ENCODE results near the gene WNK1.
"Not testable (repeated sequence)": the region's sequence is repeated elsewhere in the genome, so short reads cannot be mapped to it uniquely, and the experiment has no call there.

The WNK1 gene

GRCh38 chr12:913919-914698, 161.7 kb downstream of the WNK1 start:
- no peak for DNase-seq

- no peak for DNase-seq
Observed at GRCh38 chr12:915090-915489, 162.7 kb downstream of the WNK1 start.

- no peak for DNase-seq
Observed at GRCh38 chr12:916240-916639, 163.9 kb downstream of the WNK1 start.

GRCh38 chr12:916712-917445, 164.5 kb downstream of the WNK1 start:
- DNase-seq: no peak

GRCh38 chr12:920676-921075, 168.3 kb downstream of the WNK1 start:
- DNase-seq: no peak

- no peak for DNase-seq
Observed at GRCh38 chr12:922285-922684, 169.9 kb downstream of the WNK1 start.

GRCh38 chr12:926641-927040, 174.3 kb downstream of the WNK1 start:
- no peak for DNase-seq

GRCh38 chr12:931060-931459, 178.7 kb downstream of the WNK1 start:
- DNase-seq: no peak

- no peak for DNase-seq
Observed at GRCh38 chr12:931591-931990, 179.2 kb downstream of the WNK1 start.

- DNase-seq: not testable (repeated sequence)
Observed at GRCh38 chr12:935891-936290, 183.5 kb downstream of the WNK1 start.

- DNase-seq: no peak
Observed at GRCh38 chr12:936377-937345, 184.3 kb downstream of the WNK1 start.

GRCh38 chr12:938810-939209, 186.4 kb downstream of the WNK1 start:
- no peak for DNase-seq

GRCh38 chr12:943051-943450, 190.7 kb downstream of the WNK1 start:
- no peak for DNase-seq

- DNase-seq: no peak
Observed at GRCh38 chr12:944211-944610, 191.8 kb downstream of the WNK1 start.

GRCh38 chr12:946212-946611, 193.8 kb downstream of the WNK1 start:
- no peak for DNase-seq

GRCh38 chr12:946631-947030, 194.3 kb downstream of the WNK1 start:
- DNase-seq: no peak

- no peak for DNase-seq
Observed at GRCh38 chr12:948238-948637, 195.9 kb downstream of the WNK1 start.

GRCh38 chr12:949453-950191, 197.2 kb downstream of the WNK1 start, which contains the start of gene RAD52:
TSS of gene RAD52 (minus strand) at chr12:949694. CDS start at chr12:933058, 16,636 bp downstream.
- peak; percentile 81 for DNase-seq

GRCh38 chr12:951176-951575, 198.8 kb downstream of the WNK1 start:
- no peak for DNase-seq

GRCh38 chr12:953776-954175, 201.4 kb downstream of the WNK1 start:
- no peak for DNase-seq

GRCh38 chr12:954741-955140, 202.4 kb downstream of the WNK1 start:
- DNase-seq: no peak

GRCh38 chr12:955939-956338, 203.6 kb downstream of the WNK1 start:
- no peak for DNase-seq

All from NCI-H1436 treated with DMSO at 0.1 percent for 48 hours (cell line).